Testis (tissue), 5 donors: Measurements from ENCODE around the gene STK35. TPM values are rescaled to one million over a fixed set of nuclear protein-coding genes. Genes with fewer than 3 reads are reported as not detected.

Source experiments
- DNase-seq: peaks from one replicate; pipeline ENCODE4 v3.0.0-alpha.2; 2019
- H3K27ac ChIP-seq, 2 donors: fragments of 200-600 bp; sonication (generic); one replicate each; pipeline ENCODE4 v1.5.1; 2019
- H3K27me3 ChIP-seq: fragments of 200-600 bp; sonication (generic); one replicate; pipeline ENCODE4 v1.5.1; 2019
- H3K36me3 ChIP-seq: fragments of 200-600 bp; sonication (generic); one replicate; pipeline ENCODE4 v1.5.1; 2017; ENCODE audit warnings: low read depth; ENCODE audit errors: missing control alignments
- H3K4me1 ChIP-seq: fragments of 200-600 bp; sonication (generic); one replicate; pipeline ENCODE4 v1.5.1; 2019
- H3K4me3 ChIP-seq, 2 donors: fragments of 200-600 bp; sonication (generic); one replicate each; pipeline ENCODE4 v1.5.1; 2017 to 2019
- H3K9me3 ChIP-seq: fragments of 200-600 bp; sonication (generic); one replicate; pipeline ENCODE4 v1.5.1; 2017
- CTCF ChIP-seq, 3 experiments: fragments of 450-650 bp in 2 of 3; fragments of 200-600 bp in 1 of 3; sonication (generic) in 1 of 3; IDR thresholded peaks; one replicate each; pipeline ENCODE4 v1.5.1; 2016 to 2019; ENCODE audit warnings: antibody characterized with exemption in 3 of 3, mild to moderate bottlenecking in 2 of 3, moderate library complexity in 1 of 3
- POLR2A ChIP-seq: fragments of 450-650 bp; IDR thresholded peaks from one replicate; pipeline ENCODE4 v1.6.1; 2017; ENCODE audit warnings: antibody characterized with exemption, mild to moderate bottlenecking, moderate library complexity
- WGBS, 2 donors: methylation state at CpG; one replicate each; pipeline ENCODE4 v1.1.5; 2018; 5-methylcytosine and 5-hydroxymethylcytosine counted together
- intact Hi-C: fragments of 100-400 bp; cut with DNase I; formaldehyde crosslinking; loops from one replicate; pipeline ENCODE4 v1.15.1; 2023; ENCODE audit warnings: low total_unique reads
- long read RNA-seq, 2 donors: transcript quantifications; one replicate each; lab custom pipeline, GENCODE V29; 2026
- polyA plus RNA-seq: library from polyadenylated mRNA; stranded (reverse); fragments of 350-450 nt; fragmentation: Illumina TruSeq; extraction: RNeasy Lipid Tissue Mini Kit (QIAGEN cat#74804); gene quantifications from one replicate; pipeline ENCODE4 v1.2.3, GENCODE V29; 2014; ENCODE audit warnings: low read depth, low replicate concordance; ENCODE audit not compliant: insufficient read depth
- total RNA-seq, 2 donors: library from RNA; depleted of rRNA; stranded (reverse); fragments of >200 nt; gene quantifications; one replicate each; pipeline ENCODE4 v1.2.3, GENCODE V29; 2016

Gene STK35
- total RNA-seq = 10 to 100 TPM; 73.0 to 82.8 TPM
- 46.3 TPM for polyA plus RNA-seq
- long read RNA-seq, donor 1, partial matches to known transcripts = 5 of 5 reads
- long read RNA-seq, donor 1, other reads (novel, unspliced or antisense) = 0 of 5 reads
- long read RNA-seq, donor 2 = 0 reads

GRCh38 chr20:2101057-2101864 lies at the start of gene STK35:
Gene STK35 (plus strand): TSS chr20:2101827. CDS start chr20:2101882, 55 bp downstream.
- 2 to 4% methylated on average over 12 to 32 of the region's 32 CpGs for WGBS, 2 donors
- TF ChIP-seq POLR2A (no peak), CTCF (IDR thresholded peaks at IDR 0.05) (no peak)
- DNase-seq = no peak
- Histone ChIP-seq H3K36me3 (no peaks in the 10 kb centered on the region), H3K27ac (peak within 1 kb of the TSS; percentile 93 to 99), H3K27me3 (no peaks in the 10 kb centered on the region), H3K4me1 (peaks cover 26% of the 10 kb centered on the region), H3K9me3 (no peaks in the 10 kb centered on the region), H3K4me3 (peak within 1 kb of the TSS; percentile 85 to 86)
- intact Hi-C loops = no loop called here

GRCh38 chr20:2051946-2052345 lies 49.7 kb upstream of the STK35 start:
- 63 to 66% methylated on average over 2 of the region's 2 CpGs for WGBS, 2 donors
- intact Hi-C loops = no loop called here
- H3K4me1 ChIP-seq = no peaks in the 10 kb centered on the region
- no peaks in the 10 kb centered on the region for H3K27me3 ChIP-seq
- no peak for TF ChIP-seq POLR2A
- no peak overlapping the region for H3K27ac ChIP-seq
- H3K9me3 ChIP-seq = no peaks in the 10 kb centered on the region
- H3K36me3 ChIP-seq = no peaks in the 10 kb centered on the region
- DNase-seq = no peak
- H3K4me3 ChIP-seq = no peak overlapping the region

- Histone ChIP-seq H3K4me3 (no peak overlapping the region), H3K4me1 (no peaks in the 10 kb centered on the region), H3K27ac (no peak overlapping the region), H3K9me3 (no peaks in the 10 kb centered on the region), H3K36me3 (no peaks in the 10 kb centered on the region), H3K27me3 (no peaks in the 10 kb centered on the region)
- intact Hi-C loops = no loop called here
- no peak for DNase-seq
- 60% methylated on average over 1 of the region's 1 CpG for WGBS, 2 donors
- TF ChIP-seq CTCF (IDR thresholded peaks at IDR 0.05) (no peak), POLR2A (no peak)
Measured at GRCh38 chr20:2052741-2053140, 48.9 kb upstream of the STK35 start.

- H3K27ac ChIP-seq = no peak overlapping the region
- intact Hi-C loops = no loop called here
- H3K27me3 ChIP-seq = no peaks in the 10 kb centered on the region
- TF ChIP-seq CTCF (IDR thresholded peaks at IDR 0.05) (no peak), POLR2A (no peak)
- DNase-seq = no peak
- no peak overlapping the region for H3K4me3 ChIP-seq
- H3K9me3 ChIP-seq = no peaks in the 10 kb centered on the region
- H3K36me3 ChIP-seq = no peaks in the 10 kb centered on the region
- H3K4me1 ChIP-seq = no peaks in the 10 kb centered on the region
Measured at GRCh38 chr20:2053615-2054014, 48.0 kb upstream of the STK35 start.

GRCh38 chr20:2054911-2055310 lies 46.7 kb upstream of the STK35 start:
- H3K4me3 ChIP-seq = no peak overlapping the region
- TF ChIP-seq POLR2A (no peak), CTCF (IDR thresholded peaks at IDR 0.05) (no peak)
- no peaks in the 10 kb centered on the region for H3K27me3 ChIP-seq
- DNase-seq = no peak
- H3K36me3 ChIP-seq = no peaks in the 10 kb centered on the region
- intact Hi-C loops = no loop called here
- H3K4me1 ChIP-seq = no peaks in the 10 kb centered on the region
- H3K27ac ChIP-seq = no peak overlapping the region
- H3K9me3 ChIP-seq = no peaks in the 10 kb centered on the region
